T follicular helper cell (primary cell): Measurements from ENCODE around the gene ZBTB8B.
"Not testable (repeated sequence)": the region's sequence is repeated elsewhere in the genome, so short reads cannot be mapped to it uniquely, and the experiment has no call there.

Source experiments
- DNase-seq: peaks from one replicate; pipeline ENCODE4 v3.0.0-alpha.2; 2020; ENCODE audit warnings: low read depth

ZBTB8B gene

GRCh38 chr1:32470431-32470830, 5.6 kb downstream of the ZBTB8B start:
- no peak for DNase-seq

GRCh38 chr1:32470991-32471694, 6.3 kb downstream of the ZBTB8B start:
- no peak for DNase-seq

GRCh38 chr1:32471695-32472362, 7.0 kb downstream of the ZBTB8B start:
- no peak for DNase-seq

GRCh38 chr1:32472966-32473365, 8.1 kb downstream of the ZBTB8B start:
- DNase-seq, result not testable (repeated sequence)

GRCh38 chr1:32474954-32475353, 10.1 kb downstream of the ZBTB8B start:
- DNase-seq, result no peak

GRCh38 chr1:32480003-32480402, 15.1 kb downstream of the ZBTB8B start:
- DNase-seq, result no peak

- no peak for DNase-seq
Measured at GRCh38 chr1:32480761-32481160, 15.9 kb downstream of the ZBTB8B start.

- DNase-seq, result not testable (repeated sequence)
Measured at GRCh38 chr1:32481788-32482187, 16.9 kb downstream of the ZBTB8B start.

- no peak for DNase-seq
Measured at GRCh38 chr1:32485554-32486255, 20.8 kb downstream of the ZBTB8B start.

GRCh38 chr1:32486463-32487113, 21.7 kb downstream of the ZBTB8B start:
- DNase-seq, result no peak

- no peak for DNase-seq
Measured at GRCh38 chr1:32487182-32487581, 22.3 kb downstream of the ZBTB8B start.

GRCh38 chr1:32489774-32490454, 25.0 kb downstream of the ZBTB8B start:
- no peak for DNase-seq

- no peak for DNase-seq
Measured at GRCh38 chr1:32491386-32491785, 26.5 kb downstream of the ZBTB8B start.

GRCh38 chr1:32494196-32494595, 29.3 kb downstream of the ZBTB8B start:
- DNase-seq, result no peak

GRCh38 chr1:32494711-32495337, 30.0 kb downstream of the ZBTB8B start:
- DNase-seq, result no peak

- no peak for DNase-seq
Measured at GRCh38 chr1:32496127-32496526, 31.3 kb downstream of the ZBTB8B start.

GRCh38 chr1:32498751-32499150, 33.9 kb downstream of the ZBTB8B start:
- DNase-seq, result no peak

GRCh38 chr1:32500387-32501209, 35.7 kb downstream of the ZBTB8B start:
- DNase-seq, result no peak

GRCh38 chr1:32501865-32502264, 37.0 kb downstream of the ZBTB8B start:
- no peak for DNase-seq

- no peak for DNase-seq
Measured at GRCh38 chr1:32503153-32503552, 38.3 kb downstream of the ZBTB8B start.

- DNase-seq, result no peak
Measured at GRCh38 chr1:32507021-32507420, 42.1 kb downstream of the ZBTB8B start.
